Measurements from ENCODE around the gene TP63.

GRCh38 chr3:189748046-189748445 is 116.9 kb downstream of the TP63 start:
- TF ChIP-seq CTCF (IDR thresholded peaks at IDR 0.05) (no peak), POLR2AphosphoS5 (IDR thresholded peaks at IDR 0.05) (no peak), EP300 (IDR thresholded peaks at IDR 0.05; ENCODE audit: low read depth) (no peak)
